NB4 (cell line): ENCODE results near the gene KLK14.

Experiments used
- MAX ChIP-seq: IDR thresholded peaks from 2 replicates; pipeline ENCODE4 v1.6.1; 2011; ENCODE audit warnings: low read depth, low read length
- MYC ChIP-seq: IDR thresholded peaks from 2 replicates; pipeline ENCODE4 v1.6.1; 2011; ENCODE audit warnings: low read depth, low read length
- TF ChIP-seq, protein P1 (sequence below): IDR thresholded peaks from one replicate; pipeline ENCODE4 v1.5.1; 2012; ENCODE audit warnings: low read depth, low read length

GRCh38 chr19:51096473-51097165, 13.9 kb upstream of the KLK14 start:
- TF ChIP-seq, protein P1, sequence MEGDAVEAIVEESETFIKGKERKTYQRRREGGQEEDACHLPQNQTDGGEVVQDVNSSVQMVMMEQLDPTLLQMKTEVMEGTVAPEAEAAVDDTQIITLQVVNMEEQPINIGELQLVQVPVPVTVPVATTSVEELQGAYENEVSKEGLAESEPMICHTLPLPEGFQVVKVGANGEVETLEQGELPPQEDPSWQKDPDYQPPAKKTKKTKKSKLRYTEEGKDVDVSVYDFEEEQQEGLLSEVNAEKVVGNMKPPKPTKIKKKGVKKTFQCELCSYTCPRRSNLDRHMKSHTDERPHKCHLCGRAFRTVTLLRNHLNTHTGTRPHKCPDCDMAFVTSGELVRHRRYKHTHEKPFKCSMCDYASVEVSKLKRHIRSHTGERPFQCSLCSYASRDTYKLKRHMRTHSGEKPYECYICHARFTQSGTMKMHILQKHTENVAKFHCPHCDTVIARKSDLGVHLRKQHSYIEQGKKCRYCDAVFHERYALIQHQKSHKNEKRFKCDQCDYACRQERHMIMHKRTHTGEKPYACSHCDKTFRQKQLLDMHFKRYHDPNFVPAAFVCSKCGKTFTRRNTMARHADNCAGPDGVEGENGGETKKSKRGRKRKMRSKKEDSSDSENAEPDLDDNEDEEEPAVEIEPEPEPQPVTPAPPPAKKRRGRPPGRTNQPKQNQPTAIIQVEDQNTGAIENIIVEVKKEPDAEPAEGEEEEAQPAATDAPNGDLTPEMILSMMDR = peak; percentile 4
- no peak for TF ChIP-seq MAX
- no peak for TF ChIP-seq MYC
